SK-N-MC (cell line): ENCODE results near the gene PAX7.

Experiments
- EZH2 ChIP-seq: fragments of 200-600 bp; sonication (generic); IDR thresholded peaks from one replicate; pipeline ENCODE4 v1.6.1; 2017; ENCODE audit warnings: antibody characterized with exemption
- FOXP2 ChIP-seq: optimal IDR thresholded peaks from 2 replicates; pipeline ENCODE3; 2011; ENCODE audit warnings: mild to moderate bottlenecking, moderate library complexity; ENCODE audit not compliant: insufficient read depth; ENCODE audit errors: extremely low read length, control extremely low read depth
- POLR2AphosphoS5 ChIP-seq: IDR thresholded peaks from 2 replicates; pipeline ENCODE4 v1.6.1; 2012; ENCODE audit warnings: mild to moderate bottlenecking, low read depth, low read length, borderline replicate concordance

- TF ChIP-seq POLR2AphosphoS5: no peak
- no peak for TF ChIP-seq EZH2
- TF ChIP-seq FOXP2: no peak
Observed at GRCh38 chr1:18647681-18648214, 17.1 kb downstream of the PAX7 start.
